Kidney capillary endothelial cell (primary cell): ENCODE data around the gene PLSCR2.
"Not testable (repeated sequence)": the region's sequence is repeated elsewhere in the genome, so short reads cannot be mapped to it uniquely, and the experiment has no call there.

ENCODE experiments used
- DNase-seq: peaks from one replicate; pipeline ENCODE4 v3.0.0-alpha.2; 2018; ENCODE audit warnings: low spot score

PLSCR2 gene

DNA sequence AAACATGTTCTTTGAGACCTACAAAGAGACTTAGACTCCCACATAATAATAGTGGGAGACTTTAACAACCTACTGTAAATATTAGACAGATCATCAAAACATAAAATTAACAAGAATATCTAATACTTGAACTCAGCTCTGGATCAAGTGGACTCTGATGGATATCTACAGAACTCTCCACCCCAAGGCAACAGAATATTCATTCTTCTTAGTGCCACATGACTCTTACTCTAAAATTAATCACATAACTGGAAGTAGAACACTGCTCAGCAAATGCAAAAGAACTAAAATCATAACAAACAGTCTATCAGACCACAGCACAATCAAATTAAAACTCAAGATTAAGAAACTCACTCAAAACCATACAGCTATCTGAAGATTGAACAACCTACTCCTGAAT, 15.9 kb upstream of the PLSCR2 start:
- no peak for DNase-seq

DNA sequence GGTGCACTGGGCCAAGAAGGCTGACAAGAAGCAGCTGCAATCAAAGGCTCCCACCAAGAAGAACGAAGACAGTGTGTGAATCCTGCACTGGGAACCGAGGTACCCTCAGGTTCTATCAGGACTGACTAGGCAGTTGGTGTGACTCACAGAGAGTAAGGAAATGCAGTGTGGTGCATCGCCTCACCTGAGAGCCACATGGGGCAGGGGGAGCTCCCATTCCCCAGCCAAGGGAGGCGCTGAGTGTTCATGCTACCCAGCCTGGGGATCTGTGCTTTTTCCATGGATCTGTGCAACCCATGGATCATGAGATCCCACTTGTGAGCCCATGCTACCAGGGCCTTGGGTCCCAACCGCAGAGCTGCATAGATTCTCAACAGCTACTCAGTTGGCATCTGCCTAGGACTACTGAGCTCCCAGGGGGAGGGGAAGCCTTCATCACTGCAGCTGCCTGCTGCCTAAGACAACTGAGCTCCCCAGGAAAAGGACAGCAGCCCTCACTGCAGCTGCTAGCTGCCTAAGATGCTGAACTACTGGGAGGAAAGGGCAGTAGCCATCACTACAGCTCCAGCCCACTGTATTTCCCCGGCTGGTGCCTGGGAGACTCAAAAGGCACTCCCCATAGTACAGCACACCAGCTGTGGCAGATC, 6.9 kb upstream of the PLSCR2 start:
- DNase-seq, result no peak

DNA sequence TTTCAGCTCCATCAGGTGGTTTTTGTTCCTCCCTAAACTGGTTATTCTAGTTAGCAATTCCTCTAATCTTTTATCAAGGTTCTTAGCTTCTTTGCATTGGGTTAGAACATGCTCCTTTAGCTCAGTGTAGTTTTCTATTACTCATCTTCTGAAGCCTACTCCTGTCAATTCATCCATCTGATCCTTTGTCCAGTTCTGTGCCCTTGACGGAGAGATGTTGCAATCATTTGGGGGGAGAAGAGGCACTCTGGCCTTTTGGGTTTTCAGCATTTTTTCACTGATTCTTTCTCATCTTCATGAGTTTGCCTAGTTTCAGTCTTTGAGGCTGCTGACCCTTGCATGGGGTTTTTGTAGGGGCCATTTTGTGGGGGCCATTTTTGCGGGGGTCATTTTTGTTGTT, 5.6 kb upstream of the PLSCR2 start:
- not testable (repeated sequence) for DNase-seq

DNA sequence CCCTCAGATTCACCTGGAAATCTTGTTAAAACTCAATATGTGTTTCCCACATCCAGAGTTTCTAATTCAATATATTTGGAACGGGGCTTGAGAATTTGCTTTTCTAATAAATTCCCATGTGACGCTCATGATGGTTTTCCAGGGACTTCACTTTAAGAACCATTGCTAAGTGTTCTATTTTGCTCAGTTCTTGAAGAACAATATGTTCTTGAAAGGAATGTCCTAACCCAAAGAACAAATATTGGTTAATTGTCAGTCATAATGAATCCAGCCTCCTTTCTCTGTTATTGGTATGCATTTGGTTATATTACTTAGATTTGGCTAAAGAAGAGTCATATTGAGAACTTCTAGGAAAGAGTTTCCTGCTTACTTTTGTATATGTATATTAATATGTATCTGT, 4.4 kb upstream of the PLSCR2 start:
- no peak for DNase-seq

DNA sequence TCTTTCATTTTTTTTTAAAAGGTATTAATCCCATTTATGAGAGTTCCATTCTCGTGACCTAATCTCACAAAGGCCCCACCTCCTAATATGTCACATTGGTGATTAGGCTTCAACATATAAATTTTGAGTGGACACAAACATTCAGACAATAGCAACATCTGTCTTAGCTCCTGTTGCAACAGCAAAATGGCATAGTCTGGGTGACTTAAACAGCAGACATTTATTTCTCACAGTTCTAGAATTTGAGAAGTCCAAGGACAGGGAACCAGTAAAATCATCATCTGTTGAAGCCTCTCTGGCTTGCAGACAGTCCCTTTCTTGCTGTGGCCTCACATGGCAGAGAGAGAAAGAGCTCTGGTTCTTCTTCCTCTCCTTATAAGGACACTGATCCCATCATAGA, 3.2 kb upstream of the PLSCR2 start:
- DNase-seq, result no peak

DNA sequence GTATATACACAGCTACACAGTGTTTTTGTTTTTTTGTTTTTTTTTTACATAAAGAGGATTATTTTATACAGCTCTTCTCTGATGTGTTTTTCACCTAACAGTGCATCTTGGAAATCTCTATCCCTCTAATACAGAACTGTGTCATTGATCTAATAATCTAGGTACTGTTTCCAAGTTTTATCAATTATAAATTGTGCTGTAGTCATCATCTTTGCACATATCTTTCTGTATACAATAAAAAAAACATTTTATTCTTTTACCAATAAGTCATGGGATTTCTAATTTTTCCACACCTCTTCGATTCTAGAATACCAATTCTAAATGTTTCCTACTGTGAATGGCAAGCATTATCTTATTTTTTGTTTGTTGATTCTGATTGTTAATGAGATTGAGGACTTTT, 1.7 kb upstream of the PLSCR2 start:
- DNase-seq, result no peak

DNA sequence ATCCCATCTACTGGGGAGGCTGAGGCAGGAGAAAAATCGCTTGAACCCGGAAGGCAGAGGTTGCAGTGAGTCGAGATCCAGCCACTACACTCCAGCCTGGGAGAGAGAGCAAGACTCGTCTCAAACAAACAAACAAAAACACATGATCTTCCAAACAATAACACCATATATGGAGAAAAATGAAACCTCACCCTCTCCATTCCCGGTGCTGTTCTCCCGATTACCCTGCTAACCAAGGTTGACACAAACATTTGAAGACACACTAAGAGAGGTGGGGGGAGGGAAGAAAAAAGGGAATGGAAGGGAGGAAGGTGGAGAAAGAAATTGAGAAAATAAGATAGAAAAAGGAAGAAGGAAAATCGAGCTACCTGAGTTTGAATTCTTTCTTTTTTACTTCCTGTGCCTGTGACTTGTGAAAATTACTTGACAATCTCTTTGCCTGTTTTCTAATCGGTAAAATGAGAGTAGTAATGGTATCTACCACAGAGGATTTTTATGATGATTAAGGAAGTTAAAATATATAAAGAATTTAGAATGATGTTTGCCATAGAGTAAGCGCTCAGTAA, 1.1 kb upstream of the PLSCR2 start:
- no peak for DNase-seq

DNA sequence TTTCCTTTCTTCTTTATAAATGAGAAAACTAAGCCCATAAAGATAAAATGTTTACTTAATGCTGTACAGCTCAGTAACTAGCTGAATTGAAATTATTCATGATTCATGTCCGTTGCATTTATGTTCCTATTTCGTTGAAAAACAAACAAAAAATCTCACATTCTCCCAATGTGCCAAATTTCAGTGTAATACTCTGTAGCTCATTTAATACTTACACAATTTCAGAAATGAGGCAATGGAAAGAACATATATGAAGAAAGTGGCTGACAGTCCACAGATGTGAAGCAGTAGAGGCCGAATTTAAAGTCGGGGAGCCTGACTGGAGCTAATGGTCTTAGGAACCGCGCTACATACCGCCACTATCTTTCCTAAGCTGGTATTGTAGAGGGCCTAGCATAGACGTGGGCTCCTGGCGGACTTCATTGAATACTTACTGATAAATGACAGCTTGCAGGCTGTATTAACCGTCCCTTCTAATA, 651 bp downstream of the PLSCR2 start:
- DNase-seq, result no peak

DNA sequence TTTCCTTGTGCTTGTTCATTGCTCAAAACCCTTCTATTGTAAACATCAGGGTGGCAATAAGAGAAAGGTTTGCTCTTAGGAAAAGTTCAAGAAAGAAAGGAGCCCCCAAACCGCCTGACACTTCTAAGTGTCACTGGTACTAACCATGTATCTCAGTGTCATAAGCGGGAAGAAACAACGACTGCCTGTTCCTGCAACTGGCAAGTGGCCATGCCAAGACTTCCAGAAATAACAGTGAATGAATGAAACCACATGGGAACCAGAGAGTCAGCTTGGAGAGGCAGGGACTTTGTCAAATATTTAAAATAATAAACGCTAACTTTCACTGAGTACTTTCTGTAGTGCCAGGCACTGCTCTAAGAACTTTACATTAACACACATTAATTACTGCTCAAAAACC, 1.1 kb downstream of the PLSCR2 start:
- no peak for DNase-seq

DNA sequence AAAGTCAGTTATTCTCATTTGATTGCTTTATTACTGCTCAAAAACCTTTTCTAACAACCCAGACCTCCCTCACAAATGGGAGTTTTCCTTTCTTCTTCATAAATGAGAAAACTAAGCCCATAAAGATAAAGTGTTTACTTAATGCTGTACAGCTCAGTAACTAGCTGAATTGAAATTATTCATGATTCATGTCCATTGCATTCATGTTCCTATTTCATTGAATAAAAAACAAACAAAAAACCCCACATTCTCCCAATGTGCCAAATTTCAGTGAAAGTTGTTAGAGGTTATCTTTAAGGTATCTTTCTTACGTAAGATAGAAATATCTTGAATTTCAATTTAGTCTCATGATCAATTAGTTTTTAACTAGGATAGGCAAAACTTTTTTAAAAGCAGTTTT, 2.8 kb downstream of the PLSCR2 start:
- no peak for DNase-seq

DNA sequence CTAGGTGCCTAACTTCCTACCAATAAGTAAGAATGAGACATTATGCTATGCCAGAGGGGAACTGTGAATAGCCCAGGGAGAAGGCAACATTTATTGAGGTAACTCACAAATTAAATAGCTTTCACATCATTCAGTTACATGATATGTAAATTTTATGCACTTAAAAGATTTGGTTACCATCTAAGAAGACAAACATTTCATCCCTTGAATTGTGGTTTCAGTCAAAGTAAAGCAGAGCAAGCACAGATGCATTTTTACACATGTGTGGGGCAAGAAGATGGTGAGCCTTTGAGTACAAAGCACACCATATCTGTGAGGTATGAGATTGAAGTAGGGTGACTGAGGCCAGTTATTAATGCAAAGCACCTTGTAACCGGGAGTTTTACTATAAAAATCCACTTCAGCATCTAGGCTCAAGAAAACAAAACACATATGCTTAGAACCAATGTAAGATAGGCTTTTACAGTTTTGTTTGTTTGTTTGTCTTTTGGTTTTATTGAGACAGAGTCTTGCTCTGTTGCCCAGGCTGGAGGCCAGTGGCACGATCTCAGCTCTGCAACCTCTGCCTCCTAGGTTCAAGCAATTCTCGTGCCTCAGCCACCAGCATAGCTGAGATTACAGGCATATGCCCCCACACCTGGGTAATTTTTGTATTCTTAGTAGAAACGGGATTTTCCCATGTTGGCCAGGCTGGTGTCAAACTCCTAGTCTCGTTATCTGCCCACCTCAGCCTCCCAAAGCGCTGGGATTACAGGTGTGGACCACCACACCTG, 3.5 kb downstream of the PLSCR2 start:
- no peak for DNase-seq

DNA sequence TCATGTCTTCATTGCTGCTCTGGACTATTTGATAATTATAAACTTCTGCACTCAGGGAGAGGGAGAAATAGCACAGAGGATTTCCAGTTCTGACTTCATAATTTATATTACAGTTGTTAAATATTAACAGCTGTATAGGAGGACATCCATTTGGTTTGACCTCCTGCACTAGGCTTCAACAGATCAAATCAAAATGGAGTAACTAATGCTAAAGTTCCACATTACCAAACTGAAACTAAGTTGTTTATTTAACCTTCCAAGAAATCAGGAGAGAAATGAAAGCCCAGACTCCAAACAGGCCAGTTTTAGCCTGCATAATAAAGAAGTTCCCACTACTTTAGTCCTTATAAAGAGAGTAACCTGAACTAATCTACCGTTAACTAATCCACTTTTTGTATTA, 4.6 kb downstream of the PLSCR2 start:
- no peak for DNase-seq

DNA sequence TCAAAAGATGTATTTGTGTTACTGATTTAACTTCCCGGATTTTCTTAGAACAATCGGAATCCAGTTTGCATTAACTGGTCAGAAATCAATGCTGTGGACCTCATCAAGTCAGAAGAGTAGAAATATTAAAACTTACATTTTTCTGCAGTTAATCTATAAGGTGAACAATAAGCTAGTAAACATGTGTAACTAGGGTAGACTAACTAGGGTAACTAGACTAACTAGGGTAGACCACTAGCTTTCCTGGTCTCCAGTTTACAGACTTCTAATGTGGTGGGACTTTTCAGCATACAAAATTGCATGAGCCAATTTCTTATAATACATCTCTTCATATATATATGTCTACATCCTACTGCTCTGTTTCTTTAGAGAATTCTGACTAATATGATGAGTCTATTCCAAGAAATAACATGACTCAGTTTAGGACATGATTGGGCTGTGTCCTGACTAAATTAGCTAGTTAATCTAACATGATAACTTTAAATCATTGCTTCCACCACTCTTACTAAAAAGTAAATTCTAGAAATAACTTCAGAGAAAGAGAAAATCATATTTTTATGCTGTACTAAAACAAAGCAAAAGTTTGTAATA, 5.3 kb downstream of the PLSCR2 start:
- DNase-seq, result peak; percentile 46

DNA sequence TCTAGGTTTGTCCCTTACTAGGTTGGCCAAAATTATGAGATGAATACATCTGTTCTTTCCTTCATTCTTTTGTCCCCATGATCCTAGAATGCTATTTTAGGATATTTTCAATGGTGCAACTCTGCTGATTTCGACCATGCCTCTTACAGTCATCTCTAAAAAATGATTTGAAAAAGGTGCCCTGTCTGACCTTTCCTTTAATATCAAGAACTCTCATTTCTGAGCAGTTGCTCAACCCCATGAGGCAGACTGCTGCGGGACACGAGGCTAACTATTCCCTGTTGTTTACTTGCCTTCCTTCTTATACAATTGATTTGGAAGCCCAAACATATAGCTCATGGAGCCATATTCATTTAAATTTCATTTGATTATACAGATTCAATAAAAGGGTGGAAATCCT, 14.6 kb downstream of the PLSCR2 start:
- DNase-seq, result no peak

DNA sequence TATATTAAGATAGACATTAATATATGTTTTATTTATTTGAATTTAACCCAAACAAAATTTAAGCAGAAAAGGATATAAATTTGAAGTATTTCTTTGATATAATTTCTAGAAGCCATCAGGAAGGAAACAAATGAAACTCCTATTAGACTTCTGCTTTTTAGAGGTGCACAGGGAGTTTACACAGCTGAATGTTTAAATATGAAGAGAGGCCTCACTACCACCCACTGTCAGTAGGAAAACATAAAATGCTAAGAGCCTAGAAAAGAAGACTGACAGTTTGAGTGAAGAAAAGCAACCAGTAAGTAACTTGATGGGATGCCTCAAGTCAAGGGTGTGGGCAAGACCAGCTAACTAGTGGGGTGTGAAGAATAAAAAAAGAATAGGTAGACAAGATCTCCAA, 19.7 kb downstream of the PLSCR2 start:
- DNase-seq, result no peak

DNA sequence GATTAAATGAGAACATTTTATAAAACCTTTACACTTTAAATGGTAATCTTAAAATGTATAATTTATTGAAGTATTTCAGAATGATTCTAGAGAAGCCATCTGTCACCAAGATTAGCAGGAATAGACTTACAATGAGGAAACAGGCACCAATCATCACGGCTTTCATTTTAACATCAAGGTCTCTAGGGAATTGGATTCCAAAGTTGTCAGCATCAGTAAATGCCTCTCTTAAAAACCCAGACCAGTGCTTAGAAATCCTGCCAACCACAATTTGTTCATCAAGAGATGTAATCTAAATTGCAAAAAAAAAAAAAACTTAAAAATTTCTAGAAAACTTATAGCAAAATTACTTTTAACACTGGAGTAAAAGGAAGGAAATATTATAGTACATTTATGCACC, 20.3 kb downstream of the PLSCR2 start:
- DNase-seq, result no peak

DNA sequence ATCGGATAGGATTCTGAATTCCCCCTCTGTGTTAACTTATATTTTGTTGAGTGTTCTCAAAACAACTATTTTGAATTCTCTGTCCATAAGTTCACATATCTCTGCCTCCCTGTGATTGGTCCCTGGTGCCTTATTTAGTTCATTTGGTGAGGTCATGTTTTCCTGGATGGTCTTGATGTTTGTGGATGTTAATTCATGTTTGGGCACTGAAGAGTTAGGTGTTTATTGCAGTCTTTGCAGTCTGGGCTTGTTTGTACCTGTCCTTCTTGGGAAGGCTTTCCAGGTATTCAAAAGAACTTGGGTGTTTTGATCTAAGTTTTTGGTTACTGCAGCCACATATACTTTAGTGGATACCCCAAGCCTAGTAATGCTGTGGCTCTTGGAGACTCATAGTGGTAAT, 23.3 kb downstream of the PLSCR2 start:
- no peak for DNase-seq

DNA sequence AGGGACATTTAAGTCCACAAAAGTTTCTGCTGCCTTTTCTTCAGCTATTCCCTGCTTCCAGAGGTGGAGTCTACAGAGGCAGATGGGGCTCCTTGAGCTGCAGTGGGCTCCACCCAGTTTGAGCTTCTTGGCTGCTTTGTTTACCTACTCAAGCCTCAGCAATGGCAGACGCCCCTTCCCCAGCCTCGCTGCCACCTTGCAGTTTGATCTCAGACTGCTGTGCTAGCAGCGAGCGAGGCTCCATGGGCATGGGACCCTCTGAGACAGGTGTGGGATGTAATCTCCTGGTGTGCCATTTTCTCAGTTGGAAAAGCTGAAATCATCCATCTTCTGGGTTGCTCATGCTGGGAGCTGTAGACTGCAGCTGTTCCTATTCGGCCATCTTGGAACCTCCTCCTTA, 29.1 kb downstream of the PLSCR2 start:
- DNase-seq, result not testable (repeated sequence)

DNA sequence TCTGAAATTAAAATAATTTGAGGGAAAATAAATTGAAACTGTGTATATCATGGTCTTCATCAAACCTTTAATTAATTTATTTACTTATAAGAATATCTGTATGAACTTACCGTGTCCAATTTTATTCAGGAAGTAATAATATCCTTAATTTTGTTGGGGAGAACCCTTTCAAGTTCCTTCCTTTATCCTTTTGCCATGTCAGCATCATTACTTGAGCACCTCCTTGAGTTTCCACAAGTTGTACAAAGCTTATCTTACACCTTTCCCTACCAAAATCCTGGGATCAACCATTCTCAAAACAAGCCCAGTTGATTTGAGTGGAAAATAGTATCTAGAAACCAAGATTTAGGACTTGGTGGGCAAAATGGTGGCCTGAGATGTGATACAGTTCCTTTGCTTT, 37.3 kb downstream of the PLSCR2 start:
- DNase-seq, result no peak

DNA sequence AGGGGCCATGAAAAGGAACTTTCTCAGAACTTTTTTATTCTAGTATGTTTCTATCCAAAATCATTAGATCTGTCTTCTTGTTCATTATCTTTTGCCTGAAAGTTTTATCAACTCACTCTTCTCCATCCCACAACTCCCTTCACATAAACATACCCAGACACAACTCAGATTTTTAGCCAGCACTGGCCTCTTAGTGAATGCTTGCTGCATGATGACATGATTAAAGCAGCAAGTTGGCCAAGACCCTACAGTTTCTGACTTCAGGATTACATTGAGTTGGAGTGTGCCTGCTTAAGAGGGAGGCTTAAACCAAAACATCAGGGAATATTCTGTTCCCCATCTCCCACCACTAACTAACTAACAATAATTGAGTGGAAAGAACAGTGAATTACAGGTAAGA, 38.1 kb downstream of the PLSCR2 start:
- no peak for DNase-seq

DNA sequence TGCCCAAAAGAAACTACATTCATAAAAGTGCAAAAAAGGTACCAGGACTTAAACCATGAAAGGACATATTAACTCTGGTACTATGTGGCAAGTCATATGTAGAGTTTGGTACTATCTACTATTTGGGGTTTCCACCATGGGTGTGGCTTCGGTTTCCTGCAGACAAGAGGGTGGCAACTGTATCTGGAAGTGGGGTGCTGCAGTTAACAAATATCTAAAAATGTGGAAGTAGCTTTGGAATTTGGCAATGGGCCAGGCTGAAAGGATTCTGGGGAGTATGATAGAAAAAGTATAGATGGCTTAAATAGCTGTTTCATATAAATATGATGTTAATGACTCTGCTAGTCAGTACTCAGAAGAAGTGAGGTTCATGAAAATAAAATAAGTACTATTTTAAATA, 44.0 kb downstream of the PLSCR2 start:
- no peak for DNase-seq

DNA sequence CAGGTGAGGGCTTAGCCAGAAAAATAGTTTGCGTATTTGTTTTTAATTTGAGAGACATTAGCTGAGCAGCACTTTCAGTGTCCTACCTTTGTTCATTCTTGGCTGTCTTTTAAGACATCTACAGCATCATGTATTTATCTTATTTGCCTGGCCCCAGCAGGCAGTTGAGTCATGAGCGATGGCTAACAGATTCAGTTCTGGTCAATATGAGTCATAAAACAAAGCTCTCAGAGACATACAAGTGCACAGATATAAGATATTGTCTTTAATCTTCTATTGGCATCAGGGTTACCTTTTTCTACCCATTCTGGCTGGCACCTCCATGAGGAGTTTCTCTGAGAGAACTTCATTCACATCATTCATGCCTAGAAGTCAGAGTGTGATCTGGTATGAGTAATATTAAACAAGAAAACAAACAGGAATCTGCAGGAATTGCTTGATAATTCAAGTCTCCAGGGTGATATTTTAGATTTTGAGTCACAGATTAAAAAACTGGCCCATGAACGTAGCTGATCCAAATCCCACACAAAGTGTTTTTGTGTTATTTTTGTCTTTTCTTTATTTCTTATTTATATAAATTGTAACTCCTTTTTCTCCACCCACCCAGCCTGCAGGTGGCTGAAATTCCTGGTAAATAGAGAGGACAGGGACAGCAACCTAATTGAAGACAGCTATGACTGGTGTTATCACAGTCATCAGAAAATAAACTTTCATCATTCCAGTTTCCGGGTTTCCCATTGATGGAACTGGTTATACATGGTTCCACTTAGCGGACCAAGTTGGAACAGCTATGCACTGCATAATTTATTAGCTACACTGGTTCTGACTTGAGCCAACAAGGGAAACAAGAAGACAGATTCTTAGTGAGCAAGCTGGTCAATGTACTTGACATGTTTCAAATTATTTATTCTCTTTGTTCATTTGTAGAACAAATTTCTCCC, 47.3 kb downstream of the PLSCR2 start:
- DNase-seq, result no peak
